Measurements from ENCODE around the gene PAQR4. TPM values are rescaled to one million over a fixed set of nuclear protein-coding genes. Genes with fewer than 3 reads are reported as not detected.

Gene PAQR4
- total and polyA plus RNA-seq, 2 donors from 2014 or later = 3.5 to 5.9 TPM

DNA sequence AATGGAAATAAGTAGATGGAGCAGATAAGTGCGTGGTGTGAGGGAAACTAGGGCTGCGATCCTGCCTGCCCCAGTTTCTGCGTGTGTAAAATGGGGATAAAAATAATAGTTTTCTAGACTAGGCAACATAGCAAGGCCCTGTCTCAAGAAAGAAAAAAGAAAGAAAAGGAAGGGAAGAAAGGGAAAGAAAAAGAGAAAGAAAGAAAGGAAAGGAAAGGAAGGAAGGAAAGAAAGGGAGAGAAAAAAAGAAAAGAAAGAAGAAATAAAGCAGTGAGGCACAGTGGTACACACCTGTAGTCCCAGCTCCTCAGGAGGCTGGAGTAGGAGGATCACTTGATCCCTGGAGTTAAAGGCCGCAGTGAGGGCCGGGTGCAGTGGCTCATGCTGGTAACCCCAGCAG, 13.3 kb downstream of the PAQR4 start:
- intact Hi-C loops (cut with DNase I) = no loop called here
- no peak overlapping the region for H3K4me3 ChIP-seq (ENCODE audit: low read length in 3 of 3)
- TF ChIP-seq, protein P1, sequence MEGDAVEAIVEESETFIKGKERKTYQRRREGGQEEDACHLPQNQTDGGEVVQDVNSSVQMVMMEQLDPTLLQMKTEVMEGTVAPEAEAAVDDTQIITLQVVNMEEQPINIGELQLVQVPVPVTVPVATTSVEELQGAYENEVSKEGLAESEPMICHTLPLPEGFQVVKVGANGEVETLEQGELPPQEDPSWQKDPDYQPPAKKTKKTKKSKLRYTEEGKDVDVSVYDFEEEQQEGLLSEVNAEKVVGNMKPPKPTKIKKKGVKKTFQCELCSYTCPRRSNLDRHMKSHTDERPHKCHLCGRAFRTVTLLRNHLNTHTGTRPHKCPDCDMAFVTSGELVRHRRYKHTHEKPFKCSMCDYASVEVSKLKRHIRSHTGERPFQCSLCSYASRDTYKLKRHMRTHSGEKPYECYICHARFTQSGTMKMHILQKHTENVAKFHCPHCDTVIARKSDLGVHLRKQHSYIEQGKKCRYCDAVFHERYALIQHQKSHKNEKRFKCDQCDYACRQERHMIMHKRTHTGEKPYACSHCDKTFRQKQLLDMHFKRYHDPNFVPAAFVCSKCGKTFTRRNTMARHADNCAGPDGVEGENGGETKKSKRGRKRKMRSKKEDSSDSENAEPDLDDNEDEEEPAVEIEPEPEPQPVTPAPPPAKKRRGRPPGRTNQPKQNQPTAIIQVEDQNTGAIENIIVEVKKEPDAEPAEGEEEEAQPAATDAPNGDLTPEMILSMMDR (IDR thresholded peaks at IDR 0.05; ENCODE audit: borderline replicate concordance, extremely low read depth, insufficient read depth) = no peak
- no peaks in the 10 kb centered on the region for H3K36me3 ChIP-seq (ENCODE audit: control insufficient read depth in 2 of 3, insufficient read depth in 3 of 3, low read length in 3 of 3)
- no peak for FAIRE-seq
- no peaks in the 10 kb centered on the region for H3K27me3 ChIP-seq (ENCODE audit: control insufficient read depth, insufficient read depth, low read length)
- H3K27ac ChIP-seq (ENCODE audit: low read depth in 2 of 2, low read length in 2 of 2) = no peak overlapping the region
- peaks cover 0 to 6% (median 0%) of the 10 kb centered on the region in 3 donors for H3K4me1 ChIP-seq (ENCODE audit: control insufficient read depth in 2 of 3, insufficient read depth in 2 of 3, low read depth in 1 of 3, low read length in 3 of 3)
- no peak for DNase-seq
- no peak overlapping the region for H3K9ac ChIP-seq (ENCODE audit: low read length in 3 of 3)
- H3K9me3 ChIP-seq (ENCODE audit: control insufficient read depth in 2 of 3, insufficient read depth in 1 of 3, low read length in 3 of 3) = no peaks in the 10 kb centered on the region

GRCh38 chr16:2983706-2984136, 14.6 kb downstream of the PAQR4 start:
- FAIRE-seq (no peak), DNase-seq (peak; percentile 85 to 93 (median 91))
- no peaks in the 10 kb centered on the region for H3K36me3 ChIP-seq (ENCODE audit: control insufficient read depth in 2 of 3, insufficient read depth in 3 of 3, low read length in 3 of 3)
- no peak overlapping the region for H3K4me3 ChIP-seq (ENCODE audit: low read length in 3 of 3)
- peaks cover 0 to 6% (median 0%) of the 10 kb centered on the region in 3 donors for H3K4me1 ChIP-seq (ENCODE audit: control insufficient read depth in 2 of 3, insufficient read depth in 2 of 3, low read depth in 1 of 3, low read length in 3 of 3)
- H3K9me3 ChIP-seq (ENCODE audit: control insufficient read depth in 2 of 3, insufficient read depth in 1 of 3, low read length in 3 of 3) = no peaks in the 10 kb centered on the region
- TF ChIP-seq, protein P1 (IDR thresholded peaks at IDR 0.05; ENCODE audit: borderline replicate concordance, extremely low read depth, insufficient read depth) = peak; percentile 89
- no peak overlapping the region for H3K9ac ChIP-seq (ENCODE audit: low read length in 3 of 3)
- intact Hi-C loops (cut with DNase I) = no loop called here
- H3K27me3 ChIP-seq (ENCODE audit: control insufficient read depth, insufficient read depth, low read length) = no peaks in the 10 kb centered on the region
- no peak overlapping the region for H3K27ac ChIP-seq (ENCODE audit: low read depth in 2 of 2, low read length in 2 of 2)

DNA sequence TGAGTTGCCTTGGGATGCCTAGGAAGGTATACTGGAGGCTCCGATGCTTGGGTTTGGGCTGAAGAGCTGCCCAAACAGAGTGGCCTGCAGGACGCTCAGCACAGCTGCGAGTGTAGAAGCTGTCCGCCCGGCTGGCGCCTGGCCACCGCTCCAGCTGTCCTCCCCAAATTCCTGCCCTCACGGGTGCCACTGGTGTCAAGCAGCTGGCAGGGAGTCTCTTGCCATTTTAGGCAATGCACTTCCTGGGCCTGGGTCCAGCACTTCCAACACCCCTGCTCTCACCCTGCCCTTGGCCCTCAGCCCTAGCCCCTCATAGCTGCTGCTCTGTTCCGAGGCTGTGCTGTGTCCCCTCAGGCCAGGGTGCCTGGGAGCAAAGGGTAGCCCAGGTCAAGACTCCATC, 16.3 kb downstream of the PAQR4 start:
- intact Hi-C loops (cut with DNase I) = no loop called here
- FAIRE-seq = no peak

More for the DNA sequence above, 16.3 kb downstream of the PAQR4 start:
- TF ChIP-seq, protein P1 (IDR thresholded peaks at IDR 0.05; ENCODE audit: borderline replicate concordance, extremely low read depth, insufficient read depth) = no peak
- Histone ChIP-seq H3K9me3 (ENCODE audit: control insufficient read depth in 2 of 3, insufficient read depth in 1 of 3, low read length in 3 of 3) (no peaks in the 10 kb centered on the region), H3K9ac (ENCODE audit: low read length in 3 of 3) (no peak overlapping the region), H3K36me3 (ENCODE audit: control insufficient read depth in 2 of 3, insufficient read depth in 3 of 3, low read length in 3 of 3) (no peaks in the 10 kb centered on the region), H3K27me3 (ENCODE audit: control insufficient read depth, insufficient read depth, low read length) (no peaks in the 10 kb centered on the region), H3K27ac (ENCODE audit: low read depth in 2 of 2, low read length in 2 of 2) (no peak overlapping the region), H3K4me1 (ENCODE audit: control insufficient read depth in 2 of 3, insufficient read depth in 2 of 3, low read depth in 1 of 3, low read length in 3 of 3) (peaks cover 0 to 3% (median 0%) of the 10 kb centered on the region in 3 donors), H3K4me3 (ENCODE audit: low read length in 3 of 3) (no peak overlapping the region)
- DNase-seq = peak in 1 of 5 donors; percentile 78
